HepG2 (cell line): Measurements from ENCODE around the gene FOSB. TPM values are rescaled to one million over a fixed set of nuclear protein-coding genes. Genes with fewer than 3 reads are reported as not detected.
A peak's percentile ranks its signal among the peaks of the same experiment; 100 is the strongest.

Source experiments
- AGO1 ChIP-seq: fragments of 200-400 bp; formaldehyde crosslinking; IDR thresholded peaks from 2 replicates; pipeline ENCODE4 v1.6.1; 2017; ENCODE audit warnings: mild to moderate bottlenecking, low read depth, low read length, moderate library complexity; ENCODE audit not compliant: poor library complexity, severe bottlenecking
- ARNT ChIP-seq: fragments of 450-650 bp; IDR thresholded peaks from 2 replicates; pipeline ENCODE4 v1.6.1; 2017
- CBFB ChIP-seq: sonication (generic); formaldehyde crosslinking; IDR thresholded peaks from 2 replicates; pipeline ENCODE4 v1.4.0; 2020; ENCODE audit warnings: missing genetic modification reagents
- DMAP1 ChIP-seq: IDR thresholded peaks from 2 replicates; pipeline ENCODE4 v1.6.1; 2016
- ETS1 ChIP-seq: sonication (generic); formaldehyde crosslinking; IDR thresholded peaks from 2 replicates; pipeline ENCODE4 v1.4.0; 2020; ENCODE audit warnings: missing genetic modification reagents
- GATAD1 ChIP-seq: IDR thresholded peaks from 2 replicates; pipeline ENCODE4 v1.6.1; 2016; ENCODE audit warnings: missing genetic modification reagents, missing compliant biosample characterization
- IRF9 ChIP-seq: sonication (generic); formaldehyde crosslinking; IDR thresholded peaks from 2 replicates; pipeline ENCODE4 v1.8.0; 2022; ENCODE audit warnings: missing genetic modification reagents, mild to moderate bottlenecking, borderline replicate concordance
- LCORL ChIP-seq, 2 experiments: fragments of 450-650 bp in 1 of 2; sonication (generic) in 1 of 2; formaldehyde crosslinking in 1 of 2; IDR thresholded peaks; 2 replicates each; pipeline versions ENCODE4 v1.5.0 to v1.6.1; 2017 to 2020; ENCODE audit warnings: antibody characterized with exemption in 1 of 2, missing genetic modification reagents in 1 of 2
- MLLT10 ChIP-seq: sonication (generic); formaldehyde crosslinking; IDR thresholded peaks from 2 replicates; pipeline ENCODE4 v1.4.0; 2020; ENCODE audit warnings: missing genetic modification reagents
- ONECUT2 ChIP-seq: sonication (generic); formaldehyde crosslinking; IDR thresholded peaks from 2 replicates; pipeline ENCODE4 v1.4.0; 2020; ENCODE audit warnings: missing genetic modification reagents
- PCBP1 ChIP-seq: fragments of 200-400 bp; formaldehyde crosslinking; IDR thresholded peaks from 2 replicates; pipeline ENCODE4 v1.6.1; 2017; ENCODE audit warnings: mild to moderate bottlenecking, low read depth, low read length, borderline replicate concordance
- RBFOX2 ChIP-seq: fragments of 200-400 bp; formaldehyde crosslinking; IDR thresholded peaks from 2 replicates; pipeline ENCODE4 v1.6.1; 2017; ENCODE audit warnings: low read depth, mild to moderate bottlenecking, low read length
- REPIN1 ChIP-seq: sonication (generic); formaldehyde crosslinking; IDR thresholded peaks from 2 replicates; pipeline ENCODE4 v1.8.0; 2022; ENCODE audit warnings: missing genetic modification reagents, low read depth, mild to moderate bottlenecking, borderline replicate concordance
- RORA ChIP-seq: sonication (generic); formaldehyde crosslinking; IDR thresholded peaks from 2 replicates; pipeline ENCODE4 v1.5.0; 2020; ENCODE audit warnings: mild to moderate bottlenecking, missing genetic modification reagents, moderate library complexity
- SIN3A ChIP-seq: IDR thresholded peaks from 2 replicates; pipeline ENCODE4 v1.6.1; 2011; ENCODE audit warnings: low read depth, mild to moderate bottlenecking, control low read depth, low read length, borderline replicate concordance
- SKIL ChIP-seq: sonication (generic); formaldehyde crosslinking; IDR thresholded peaks from 2 replicates; pipeline ENCODE4 v1.8.0; 2022; ENCODE audit warnings: missing genetic modification reagents, mild to moderate bottlenecking, moderate library complexity, borderline replicate concordance
- SP140L ChIP-seq: sonication (generic); formaldehyde crosslinking; IDR thresholded peaks from 2 replicates; pipeline ENCODE4 v1.4.0; 2020; ENCODE audit warnings: missing genetic modification reagents, borderline replicate concordance
- ZNF205 ChIP-seq: IDR thresholded peaks from 2 replicates; pipeline ENCODE4 v1.6.1; 2018; ENCODE audit warnings: missing biosample characterization, missing genetic modification reagents
- ZNF275 ChIP-seq: sonication (generic); formaldehyde crosslinking; IDR thresholded peaks from 2 replicates; pipeline ENCODE4 v1.8.0; 2022; ENCODE audit warnings: missing genetic modification reagents, mild to moderate bottlenecking, inconsistent platforms, borderline replicate concordance
- ZNF549 ChIP-seq: sonication (generic); formaldehyde crosslinking; IDR thresholded peaks from 2 replicates; pipeline ENCODE4 v1.5.0; 2020; ENCODE audit warnings: missing genetic modification reagents
- ZNF652 ChIP-seq: IDR thresholded peaks from 2 replicates; pipeline ENCODE4 v1.6.1; 2016; ENCODE audit warnings: low read depth, borderline replicate concordance
- ZNF775 ChIP-seq: sonication (generic); formaldehyde crosslinking; IDR thresholded peaks from 2 replicates; pipeline ENCODE4 v1.4.0; 2020; ENCODE audit warnings: missing genetic modification reagents, mild to moderate bottlenecking, moderate library complexity, borderline replicate concordance
- ZNF776 ChIP-seq: sonication (generic); formaldehyde crosslinking; IDR thresholded peaks from 2 replicates; pipeline ENCODE4 v1.4.0; 2020; ENCODE audit warnings: mild to moderate bottlenecking, missing genetic modification reagents
- ZNF781 ChIP-seq: sonication (generic); formaldehyde crosslinking; IDR thresholded peaks from 2 replicates; pipeline ENCODE4 v1.5.1; 2020; ENCODE audit warnings: borderline replicate concordance, mild to moderate bottlenecking, missing genetic modification reagents; ENCODE audit errors: not compliant biosample characterization
- ZNF816 ChIP-seq: sonication (generic); formaldehyde crosslinking; IDR thresholded peaks from 2 replicates; pipeline ENCODE4 v1.8.0; 2022; ENCODE audit warnings: missing genetic modification reagents, mild to moderate bottlenecking, borderline replicate concordance
- ZNF878 ChIP-seq: sonication (generic); formaldehyde crosslinking; IDR thresholded peaks from 2 replicates; pipeline ENCODE4 v1.8.1; 2023; ENCODE audit warnings: mild to moderate bottlenecking, missing genetic modification reagents, moderate library complexity
- polyA plus RNA-seq, 8 experiments: library from polyadenylated mRNA; depleted of rRNA in 3 of 8; stranded (reverse) in 7 of 8; unstranded in 1 of 8; fragments of >200 nt; fragmentation: Illumina TruSeq in 4 of 8; extraction: Trizol in 4 of 8; gene quantifications; 2 replicates each; pipeline versions ENCODE4 v1.2.1 to v1.2.3, GENCODE V29; 2011 to 2016; ENCODE audit warnings: low read depth in 4 of 8, missing spikeins in 1 of 8, mixed read lengths in 1 of 8; ENCODE audit not compliant: insufficient read depth in 1 of 8
- total RNA-seq, 5 experiments: library from RNA; depleted of rRNA; stranded (reverse); fragments of >200 nt; fragmentation: Illumina TruSeq; extraction: Trizol; gene quantifications; 2 replicates each; pipeline ENCODE4 v1.2.3, GENCODE V29; 2016; ENCODE audit warnings: low read depth in 1 of 5

Gene FOSB
- total and polyA plus RNA-seq, 2 of the 13 experiments (the other 11 are each of a cell fraction or from before 2014, with no cell fraction given) = 2.8 to 6.0 TPM

- no peak for TF ChIP-seq RORA
- TF ChIP-seq CBFB (CRISPR knock-in tag) = no peak
- no peak for TF ChIP-seq SIN3A
- no peak for TF ChIP-seq ZNF775 (CRISPR knock-in tag)
- TF ChIP-seq SP140L = no peak
- no peak for TF ChIP-seq ZNF776 (CRISPR knock-in tag)
- TF ChIP-seq MLLT10 = no peak
- peak; percentile 40; the same call in 1 of the 2 replicates for TF ChIP-seq IRF9 (CRISPR knock-in tag)
- TF ChIP-seq ZNF549 (CRISPR knock-in tag) = no peak
- no peak for TF ChIP-seq ARNT
- peak; percentile 92 for TF ChIP-seq ZNF652 (CRISPR knock-in tag)
- no peak for TF ChIP-seq AGO1
- TF ChIP-seq ONECUT2 (CRISPR knock-in tag) = no peak
- peak; percentile 52 for TF ChIP-seq DMAP1 (CRISPR knock-in tag)
- TF ChIP-seq ZNF816 (CRISPR knock-in tag) = no peak
- peak; percentile 83 for TF ChIP-seq RBFOX2
- peak; percentile 63; the same call in 1 of the 2 replicates for TF ChIP-seq REPIN1
- TF ChIP-seq ETS1 (CRISPR knock-in tag) = no peak
- peak; percentile 77; the same call in 1 of the 2 replicates for TF ChIP-seq ZNF878
- no peak for TF ChIP-seq GATAD1
- TF ChIP-seq PCBP1 = no peak
- no peak for TF ChIP-seq LCORL (IDR thresholded peaks at IDR 0.05)
- peak; percentile 83 for TF ChIP-seq LCORL (CRISPR knock-in tag; IDR thresholded peaks at IDR 0.05)
- no peak for TF ChIP-seq ZNF205 (CRISPR knock-in tag)
- peak; percentile 66 for TF ChIP-seq SKIL (CRISPR knock-in tag)
- TF ChIP-seq ZNF275 (CRISPR knock-in tag) = no peak
- TF ChIP-seq ZNF781 = no peak
Measured at GRCh38 chr19:45514376-45515051, 46.7 kb downstream of the FOSB start (continued).
